ENCODE data around the gene PTCSC3. TPM values are rescaled to one million over a fixed set of nuclear protein-coding genes. Genes with fewer than 3 reads are reported as not detected.

Gene PTCSC3
- polyA plus RNA-seq, 2 of the 4 experiments (the other 2 are of a cell fraction) = not detected

- Histone ChIP-seq H3K4me3 (no peak overlapping the region), H3K4me1 (no peaks in the 10 kb centered on the region), H3K4me2 (no peak overlapping the region), H3K9me3 (no peaks in the 10 kb centered on the region), H3K27ac (no peak overlapping the region)
- CTCF ChIA-PET = interaction anchor here (0.7 to 0.8 kb wide), 2 partner anchors 8 to 308 kb away, joined by 3 read pairs; no protein-coding TSS in a partner anchor
- DNase-seq (ENCODE audit: low read depth in 1 of 2, low spot score in 1 of 2) = no peak
- 100% methylated on average over 2 of the region's 2 CpGs for WGBS (ENCODE audit: missing lambda C conversion rate)
- FAIRE-seq = no peak
- TF ChIP-seq HOXA7 (CRISPR knock-in tag; IDR thresholded peaks at IDR 0.05) (no peak), MAZ (IDR thresholded peaks at IDR 0.05; ENCODE audit: borderline replicate concordance, low read depth, low read length) (no peak), FOSL2 (IDR thresholded peaks at IDR 0.05) (no peak), FOSL2 (CRISPR knock-in tag; IDR thresholded peaks at IDR 0.05) (no peak), ELK1 (IDR thresholded peaks at IDR 0.05; ENCODE audit: low read depth, low read length) (no peak), HDAC2 (IDR thresholded peaks at IDR 0.05) (no peak), HOXB5 (CRISPR knock-in tag; IDR thresholded peaks at IDR 0.05) (no peak), FOSB (CRISPR knock-in tag; IDR thresholded peaks at IDR 0.05) (no peak), TFCP2L1 (CRISPR knock-in tag; IDR thresholded peaks at IDR 0.05) (no peak)
- no peak for ATAC-seq
- POLR2A ChIA-PET = no interaction called here
These were observed 40.5 kb upstream of the PTCSC3 start for GRCh38 chr14:36217027-36217426.

- ATAC-seq = no peak
- DNase-seq (ENCODE audit: low read depth in 1 of 2, low spot score in 1 of 2) = no peak
- 20% methylated on average over 3 of the region's 3 CpGs for WGBS (ENCODE audit: missing lambda C conversion rate)
- FAIRE-seq = no peak
- Histone ChIP-seq H3K4me3 (no peak overlapping the region), H3K4me2 (no peak overlapping the region), H3K4me1 (no peaks in the 10 kb centered on the region), H3K9me3 (no peaks in the 10 kb centered on the region), H3K27ac (no peak overlapping the region)
- TF ChIP-seq HEYL (CRISPR knock-in tag; IDR thresholded peaks at IDR 0.05) = no peak
- TF ChIP-seq CEBPB (IDR thresholded peaks at IDR 0.05) = no peak
- no peak for TF ChIP-seq EHMT2 (IDR thresholded peaks at IDR 0.05; ENCODE audit: low read depth)
- TF ChIP-seq SMC3 (IDR thresholded peaks at IDR 0.05) = no peak
- TF ChIP-seq, protein P1, sequence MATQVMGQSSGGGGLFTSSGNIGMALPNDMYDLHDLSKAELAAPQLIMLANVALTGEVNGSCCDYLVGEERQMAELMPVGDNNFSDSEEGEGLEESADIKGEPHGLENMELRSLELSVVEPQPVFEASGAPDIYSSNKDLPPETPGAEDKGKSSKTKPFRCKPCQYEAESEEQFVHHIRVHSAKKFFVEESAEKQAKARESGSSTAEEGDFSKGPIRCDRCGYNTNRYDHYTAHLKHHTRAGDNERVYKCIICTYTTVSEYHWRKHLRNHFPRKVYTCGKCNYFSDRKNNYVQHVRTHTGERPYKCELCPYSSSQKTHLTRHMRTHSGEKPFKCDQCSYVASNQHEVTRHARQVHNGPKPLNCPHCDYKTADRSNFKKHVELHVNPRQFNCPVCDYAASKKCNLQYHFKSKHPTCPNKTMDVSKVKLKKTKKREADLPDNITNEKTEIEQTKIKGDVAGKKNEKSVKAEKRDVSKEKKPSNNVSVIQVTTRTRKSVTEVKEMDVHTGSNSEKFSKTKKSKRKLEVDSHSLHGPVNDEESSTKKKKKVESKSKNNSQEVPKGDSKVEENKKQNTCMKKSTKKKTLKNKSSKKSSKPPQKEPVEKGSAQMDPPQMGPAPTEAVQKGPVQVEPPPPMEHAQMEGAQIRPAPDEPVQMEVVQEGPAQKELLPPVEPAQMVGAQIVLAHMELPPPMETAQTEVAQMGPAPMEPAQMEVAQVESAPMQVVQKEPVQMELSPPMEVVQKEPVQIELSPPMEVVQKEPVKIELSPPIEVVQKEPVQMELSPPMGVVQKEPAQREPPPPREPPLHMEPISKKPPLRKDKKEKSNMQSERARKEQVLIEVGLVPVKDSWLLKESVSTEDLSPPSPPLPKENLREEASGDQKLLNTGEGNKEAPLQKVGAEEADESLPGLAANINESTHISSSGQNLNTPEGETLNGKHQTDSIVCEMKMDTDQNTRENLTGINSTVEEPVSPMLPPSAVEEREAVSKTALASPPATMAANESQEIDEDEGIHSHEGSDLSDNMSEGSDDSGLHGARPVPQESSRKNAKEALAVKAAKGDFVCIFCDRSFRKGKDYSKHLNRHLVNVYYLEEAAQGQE (IDR thresholded peaks at IDR 0.05) = no peak
- ChIA-PET POLR2A (no interaction called here), CTCF (no interaction called here)
These were observed 38.7 kb upstream of the PTCSC3 start for GRCh38 chr14:36215217-36215598.

DNA sequence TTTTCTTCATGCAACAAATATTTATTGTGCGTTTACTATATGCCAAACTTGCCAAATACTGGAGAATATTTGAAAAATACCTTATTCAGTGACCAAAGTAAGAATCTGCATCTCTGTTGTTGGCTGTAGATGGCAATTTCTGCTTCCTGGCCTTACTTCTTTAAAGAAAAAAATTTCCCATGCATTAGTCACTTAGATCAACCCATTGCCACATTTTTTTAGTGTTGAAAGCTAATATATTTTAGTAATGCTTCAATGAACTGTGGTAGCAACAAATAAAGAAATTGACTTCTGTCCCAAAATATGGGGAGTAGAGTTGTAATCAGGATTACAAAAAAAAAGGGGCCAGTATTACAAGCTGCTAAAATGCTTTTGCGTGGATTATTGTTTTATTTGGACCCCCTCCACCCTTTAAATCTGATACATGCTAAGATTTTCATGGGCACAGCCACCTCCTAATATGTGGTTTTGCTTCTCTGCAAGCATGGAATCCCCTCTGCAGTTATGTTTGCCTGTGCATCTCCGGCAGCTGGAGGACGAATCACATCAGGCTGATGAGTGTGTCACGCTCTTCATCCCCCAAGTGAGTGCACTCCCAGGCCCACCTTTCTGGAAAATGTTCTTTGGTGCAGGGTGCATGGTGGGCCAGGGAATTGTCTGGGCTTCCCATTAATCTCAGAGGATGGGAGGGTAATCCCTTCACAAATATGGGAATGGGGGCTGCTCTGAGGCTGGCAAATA is 38.1 kb upstream of the PTCSC3 start:
- H3K4me2 ChIP-seq = no peak overlapping the region
- H3K27ac ChIP-seq = no peak overlapping the region
- no peaks in the 10 kb centered on the region for H3K4me1 ChIP-seq
- DNase-seq (ENCODE audit: low read depth in 1 of 2, low spot score in 1 of 2) (no peak), ATAC-seq (no peak), FAIRE-seq (no peak)
- H3K9me3 ChIP-seq = no peaks in the 10 kb centered on the region
- no peak for TF ChIP-seq KDM5A (IDR thresholded peaks at IDR 0.05)
- TF ChIP-seq NPAS2 (CRISPR knock-in tag; IDR thresholded peaks at IDR 0.05; ENCODE audit: borderline replicate concordance) = no peak
- no peak for TF ChIP-seq CBX8 (IDR thresholded peaks at IDR 0.05)
- no peak for TF ChIP-seq USF2 (IDR thresholded peaks at IDR 0.05)
- TF ChIP-seq, protein P1 (IDR thresholded peaks at IDR 0.05) = no peak
- no peak for TF ChIP-seq BHLHE40 (IDR thresholded peaks at IDR 0.05; ENCODE audit: low read depth, low read length)
- no peak for TF ChIP-seq SMC3 (IDR thresholded peaks at IDR 0.05)
- TF ChIP-seq CEBPB (IDR thresholded peaks at IDR 0.05) = no peak
- ChIA-PET CTCF (interaction anchor here (1.2 kb wide), 1 partner anchor 390 kb away, joined by 3 read pairs; no protein-coding TSS in a partner anchor), POLR2A (no interaction called here)
- 40% methylated on average over 5 of the region's 5 CpGs for WGBS (ENCODE audit: missing lambda C conversion rate)
- H3K4me3 ChIP-seq = no peak overlapping the region
